GM15510 (cell line): ENCODE results near the gene LTBP1.

Source experiments
- POLR2A ChIP-seq: IDR thresholded peaks from 3 replicates; pipeline ENCODE4 v1.6.1; 2011; ENCODE audit warnings: borderline replicate concordance; ENCODE audit not compliant: insufficient read length; ENCODE audit errors: extremely low read depth

The LTBP1 gene

GRCh38 chr2:33166287-33166881 lies 219.6 kb downstream of the LTBP1 start:
- TF ChIP-seq POLR2A: no peak

GRCh38 chr2:33167622-33168245 lies 221.0 kb downstream of the LTBP1 start:
- TF ChIP-seq POLR2A: no peak

GRCh38 chr2:33168425-33168824 lies 221.7 kb downstream of the LTBP1 start:
- TF ChIP-seq POLR2A: no peak

- TF ChIP-seq POLR2A: no peak
Observed at GRCh38 chr2:33168922-33169321, 222.2 kb downstream of the LTBP1 start.

GRCh38 chr2:33177627-33178026 lies 230.9 kb downstream of the LTBP1 start:
- TF ChIP-seq POLR2A: no peak

- no peak for TF ChIP-seq POLR2A
Observed at GRCh38 chr2:33178209-33178608, 231.5 kb downstream of the LTBP1 start.

- TF ChIP-seq POLR2A: no peak
Observed at GRCh38 chr2:33180915-33181314, 234.2 kb downstream of the LTBP1 start.

- no peak for TF ChIP-seq POLR2A
Observed at GRCh38 chr2:33181466-33181865, 234.7 kb downstream of the LTBP1 start.

- TF ChIP-seq POLR2A: no peak
Observed at GRCh38 chr2:33184041-33184440, 237.3 kb downstream of the LTBP1 start.

GRCh38 chr2:33186937-33187336 lies 240.2 kb downstream of the LTBP1 start:
- no peak for TF ChIP-seq POLR2A

GRCh38 chr2:33188799-33189198 lies 242.0 kb downstream of the LTBP1 start:
- no peak for TF ChIP-seq POLR2A

GRCh38 chr2:33190393-33190937 lies 243.7 kb downstream of the LTBP1 start:
- TF ChIP-seq POLR2A: no peak

GRCh38 chr2:33195891-33196290 lies 249.1 kb downstream of the LTBP1 start:
- no peak for TF ChIP-seq POLR2A

- no peak for TF ChIP-seq POLR2A
Observed at GRCh38 chr2:33196700-33197099, 249.9 kb downstream of the LTBP1 start.

GRCh38 chr2:33197198-33197938 lies 250.6 kb downstream of the LTBP1 start:
- TF ChIP-seq POLR2A: no peak
